Activated CD4-positive, CD25-positive, alpha-beta regulatory T cell treated with anti-CD3 and anti-CD28 coated beads, Interleukin-2, amount 50 U/mL, for 72 hours (primary cell): ENCODE results near the gene RALY.

Experiments
- DNase-seq: peaks from one replicate; pipeline ENCODE4 v3.0.0; 2021

The RALY gene

GRCh38 chr20:34084227-34084923 lies 90.7 kb downstream of the RALY start:
- DNase-seq: no peak

- DNase-seq: no peak
Measured at GRCh38 chr20:34085544-34086040, 91.9 kb downstream of the RALY start.

GRCh38 chr20:34088305-34089174 lies 94.8 kb downstream of the RALY start:
- DNase-seq: no peak

GRCh38 chr20:34089175-34089479 lies 95.4 kb downstream of the RALY start:
- no peak for DNase-seq

- no peak for DNase-seq
Measured at GRCh38 chr20:34089655-34090345, 96.1 kb downstream of the RALY start.

GRCh38 chr20:34090645-34091044 lies 96.9 kb downstream of the RALY start:
- DNase-seq: no peak

GRCh38 chr20:34091637-34092200 lies 98.0 kb downstream of the RALY start:
- DNase-seq: no peak

- no peak for DNase-seq
Measured at GRCh38 chr20:34093895-34094294, 100.2 kb downstream of the RALY start.

- DNase-seq: no peak
Measured at GRCh38 chr20:34095825-34096224, 102.1 kb downstream of the RALY start.

- DNase-seq: no peak
Measured at GRCh38 chr20:34096699-34097444, 103.2 kb downstream of the RALY start.

- no peak for DNase-seq
Measured at GRCh38 chr20:34098570-34098969, 104.9 kb downstream of the RALY start.

GRCh38 chr20:34099675-34100074 lies 106.0 kb downstream of the RALY start:
- DNase-seq: no peak

- no peak for DNase-seq
Measured at GRCh38 chr20:34100576-34100975, 106.9 kb downstream of the RALY start.

- no peak for DNase-seq
Measured at GRCh38 chr20:34102342-34102741, 108.6 kb downstream of the RALY start.

- DNase-seq: no peak
Measured at GRCh38 chr20:34104059-34104458, 110.3 kb downstream of the RALY start.

- no peak for DNase-seq
Measured at GRCh38 chr20:34105978-34106675, 112.4 kb downstream of the RALY start.

GRCh38 chr20:34108616-34109174 lies 115.0 kb downstream of the RALY start:
- no peak for DNase-seq

GRCh38 chr20:34109442-34109841 lies 115.7 kb downstream of the RALY start:
- no peak for DNase-seq

GRCh38 chr20:34110025-34110744 lies 116.5 kb downstream of the RALY start:
- no peak for DNase-seq

- DNase-seq: no peak
Measured at GRCh38 chr20:34110745-34111641, 117.3 kb downstream of the RALY start.
